GM19043 (cell line): ENCODE measurements around the gene GRHL3.

Experiments
- ATAC-seq: cut with Tn5 transposase; IDR thresholded peaks from one replicate; pipeline ENCODE4 v1.9.1; 2021; ENCODE audit warnings: low read depth; ENCODE audit not compliant: unreplicated experiment

GRHL3 gene

DNA sequence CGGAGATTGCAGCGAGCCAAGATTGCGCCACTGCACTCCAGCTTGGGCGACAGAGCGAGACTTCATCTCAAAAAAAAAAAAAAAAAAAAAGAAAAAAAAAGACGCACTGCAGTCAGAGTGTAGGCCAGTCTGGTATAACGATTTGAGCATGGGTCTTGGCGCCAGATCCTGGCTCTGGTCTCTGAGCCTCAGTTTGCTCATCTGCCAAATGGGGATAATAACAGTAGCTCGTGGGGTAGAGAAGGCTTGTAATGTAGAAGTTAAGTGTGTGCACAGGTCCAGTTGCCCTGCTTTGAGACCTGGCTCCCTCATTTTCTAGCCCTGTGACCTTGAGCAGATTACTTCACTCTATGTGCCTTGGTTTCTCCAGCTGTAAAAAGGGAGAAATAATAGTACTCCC lies 26.3 kb upstream of the GRHL3 start:
- no peak for ATAC-seq

- no peak for ATAC-seq
Observed at GRCh38 chr1:24293392-24294227, 25.5 kb upstream of the GRHL3 start.

DNA sequence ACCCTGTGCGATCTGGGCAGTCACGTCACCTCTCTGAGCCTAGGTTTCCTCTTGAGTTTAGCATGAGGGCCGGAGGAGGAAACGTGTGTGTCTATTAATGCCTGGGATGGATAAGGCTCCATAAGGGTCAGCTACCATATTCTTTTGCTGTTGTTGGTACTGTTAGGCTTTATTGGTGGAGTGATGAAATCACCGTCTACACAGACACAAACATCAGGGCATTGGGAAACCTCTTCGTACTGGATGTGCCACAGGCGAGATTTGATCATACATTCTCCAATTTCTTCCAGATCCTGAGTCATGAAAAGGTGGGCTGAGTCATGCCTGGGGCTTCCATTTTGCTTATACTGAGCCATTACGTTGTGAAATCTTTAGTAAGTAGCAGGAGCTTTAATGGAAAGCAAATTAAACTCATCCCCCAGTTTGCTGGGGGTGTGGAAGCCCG lies 24.9 kb upstream of the GRHL3 start:
- ATAC-seq: no peak

DNA sequence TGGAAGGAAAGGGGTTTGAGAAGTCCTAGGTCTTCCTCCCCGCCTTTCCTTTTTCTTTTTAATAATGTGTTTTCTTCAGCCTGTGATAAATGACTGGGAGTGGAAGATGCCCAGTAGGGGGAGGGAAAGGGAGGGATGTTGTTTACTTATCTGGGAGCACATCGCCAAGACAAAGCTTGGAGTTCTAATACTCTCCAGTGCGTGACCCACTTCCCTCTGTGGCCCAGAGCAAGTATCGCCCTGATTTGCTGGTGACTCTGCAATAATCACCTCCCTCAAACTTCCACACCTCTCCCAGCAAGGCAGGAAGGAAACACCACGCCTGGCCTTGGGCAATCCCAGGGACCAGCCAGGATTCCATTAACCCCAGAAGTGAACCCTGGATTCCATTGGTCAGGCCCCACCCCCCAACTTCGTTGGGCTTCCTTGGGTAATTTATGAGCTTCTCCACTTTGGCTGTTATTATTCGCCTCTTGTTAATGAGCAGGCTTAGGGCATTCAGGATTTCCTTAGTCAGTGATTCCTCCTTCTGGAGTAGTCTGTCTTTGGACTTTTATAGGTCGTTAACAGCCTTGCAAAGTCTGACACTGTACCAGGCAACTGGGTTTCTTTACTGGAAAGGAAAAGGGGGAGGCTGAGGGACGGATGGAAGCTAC lies 24.3 kb upstream of the GRHL3 start:
- no peak for ATAC-seq

- no peak for ATAC-seq
Observed at GRCh38 chr1:24295535-24295934, 23.6 kb upstream of the GRHL3 start.

DNA sequence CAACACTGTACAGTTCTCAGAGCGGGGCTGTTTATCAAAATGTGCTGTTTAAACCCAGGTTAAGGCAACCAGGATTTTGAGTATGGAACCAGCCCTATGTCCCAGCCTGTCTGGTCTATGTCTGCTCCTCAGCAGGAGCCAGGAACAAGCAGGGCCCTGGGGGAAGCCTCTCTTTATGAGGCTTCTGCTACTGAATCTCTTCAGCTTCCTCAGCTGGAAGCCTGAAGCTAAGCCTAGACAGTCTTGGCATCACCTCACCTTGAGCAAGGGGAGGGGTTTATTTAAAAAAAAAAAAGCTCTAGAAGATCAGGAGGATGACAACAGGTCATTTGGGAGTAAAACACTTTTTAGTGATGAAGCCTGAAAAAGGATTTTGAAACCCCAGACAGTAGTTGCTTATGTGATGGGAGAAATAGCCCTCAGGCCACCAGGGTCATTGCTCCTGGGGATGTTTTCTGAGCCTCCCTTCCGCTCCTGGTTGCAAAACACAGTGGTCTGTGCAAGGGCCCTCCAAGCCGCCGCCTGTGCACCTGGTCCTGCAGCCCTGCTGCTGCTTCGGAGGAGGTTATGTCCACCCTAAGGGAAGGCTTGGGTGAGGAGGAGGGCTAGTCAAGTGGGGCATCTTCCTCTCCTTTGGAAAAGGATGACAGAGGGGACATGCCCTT lies 21.8 kb upstream of the GRHL3 start:
- ATAC-seq: no peak

- no peak for ATAC-seq
Observed at GRCh38 chr1:24297852-24298232, 21.3 kb upstream of the GRHL3 start.

GRCh38 chr1:24298606-24299005 lies 20.6 kb upstream of the GRHL3 start:
- ATAC-seq: no peak

DNA sequence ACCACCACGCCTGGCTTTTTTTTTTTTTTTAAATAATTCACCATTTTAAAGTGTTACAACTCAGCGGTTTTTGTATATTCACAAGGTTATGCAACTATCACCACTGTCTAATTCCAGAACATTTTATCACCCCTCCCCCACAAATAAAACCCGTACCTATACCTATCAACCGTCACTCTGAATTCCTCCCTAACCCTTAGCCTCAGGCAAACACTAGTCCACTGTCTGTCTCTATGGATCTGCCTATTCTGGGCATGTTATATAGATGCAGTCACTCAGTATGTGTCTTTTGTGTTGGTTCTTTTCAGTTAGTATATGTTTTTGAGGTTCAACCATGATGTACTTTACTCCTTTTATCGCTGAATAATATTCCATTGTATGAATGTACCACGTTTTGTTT lies 19.3 kb upstream of the GRHL3 start:
- ATAC-seq: no peak

DNA sequence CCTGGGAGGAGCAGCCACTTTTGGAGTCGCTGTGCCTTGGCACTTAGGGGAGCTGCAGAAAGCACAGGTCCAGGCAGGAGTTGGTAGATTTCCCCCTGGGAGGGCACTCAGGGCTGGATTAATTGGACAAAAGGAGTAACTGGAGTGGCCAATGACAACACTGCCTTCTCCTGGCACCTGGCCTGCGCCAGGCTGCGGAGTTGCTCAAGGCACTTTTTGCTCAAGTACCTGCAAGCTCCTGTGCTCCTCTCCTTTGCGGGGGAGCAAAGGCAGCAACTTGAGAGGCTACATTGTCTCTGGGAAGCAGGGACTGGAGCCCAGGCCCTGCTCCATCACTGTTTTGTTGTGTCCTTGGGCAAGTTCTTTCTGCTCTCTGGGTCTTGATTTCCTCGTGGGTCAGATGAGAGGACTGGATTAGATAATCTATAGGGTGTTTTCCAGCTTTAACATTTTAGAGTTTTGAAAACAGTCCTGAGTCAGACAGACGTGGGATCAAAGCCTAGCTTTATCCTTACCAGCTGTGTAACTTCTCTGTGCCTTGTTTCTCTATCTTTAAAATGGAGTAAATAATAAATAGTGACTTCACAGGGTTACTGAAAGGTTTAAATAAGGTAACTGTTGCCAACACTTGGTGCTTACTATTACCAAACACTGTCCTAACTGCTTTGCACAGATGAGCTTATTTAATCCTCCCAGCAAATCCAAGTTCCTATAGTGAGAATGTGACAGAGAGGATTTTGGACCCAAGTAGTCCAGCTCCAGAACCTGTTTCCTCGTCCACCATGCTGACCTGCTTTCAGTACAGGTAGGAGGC lies 18.0 kb upstream of the GRHL3 start:
- ATAC-seq: no peak

DNA sequence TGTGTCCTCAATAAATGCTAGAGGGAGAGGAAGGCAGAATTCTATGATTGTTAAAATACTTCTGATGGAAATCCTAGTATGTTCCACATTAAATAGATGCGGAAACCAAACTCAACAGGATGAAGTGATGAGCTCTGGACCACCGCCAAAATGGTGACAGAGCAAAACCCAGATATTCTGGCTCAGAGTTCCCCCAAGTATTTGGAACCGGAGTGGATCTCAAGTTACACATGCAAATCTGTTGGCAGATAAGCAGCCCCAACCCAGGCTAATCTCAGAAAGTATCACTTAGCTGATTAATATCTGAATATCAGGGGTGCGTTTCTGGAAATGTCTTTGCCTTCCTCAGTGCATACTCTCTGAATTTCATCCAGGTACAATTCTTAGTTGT lies 17.4 kb upstream of the GRHL3 start:
- no peak for ATAC-seq

DNA sequence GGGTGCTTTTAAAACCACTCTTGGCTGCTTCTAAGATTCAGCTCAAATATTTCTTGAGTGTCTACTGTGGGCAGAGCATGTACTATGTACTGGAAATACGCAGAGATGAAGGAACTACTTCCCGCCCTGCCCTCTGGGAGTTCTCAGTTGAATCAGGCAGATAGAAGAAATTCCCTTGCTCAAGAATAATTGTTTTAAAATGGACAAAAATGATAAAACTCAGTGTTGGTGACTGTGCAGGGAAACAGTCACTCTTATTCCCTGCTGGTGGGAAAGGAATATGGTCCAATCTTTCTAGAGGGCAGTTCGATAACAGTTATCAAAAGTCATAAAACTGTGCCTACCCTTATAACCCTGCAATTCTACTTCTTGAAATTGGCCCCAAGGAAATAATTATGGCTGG lies 16.9 kb upstream of the GRHL3 start:
- ATAC-seq: no peak

- no peak for ATAC-seq
Observed at GRCh38 chr1:24303600-24303999, 15.6 kb upstream of the GRHL3 start.

DNA sequence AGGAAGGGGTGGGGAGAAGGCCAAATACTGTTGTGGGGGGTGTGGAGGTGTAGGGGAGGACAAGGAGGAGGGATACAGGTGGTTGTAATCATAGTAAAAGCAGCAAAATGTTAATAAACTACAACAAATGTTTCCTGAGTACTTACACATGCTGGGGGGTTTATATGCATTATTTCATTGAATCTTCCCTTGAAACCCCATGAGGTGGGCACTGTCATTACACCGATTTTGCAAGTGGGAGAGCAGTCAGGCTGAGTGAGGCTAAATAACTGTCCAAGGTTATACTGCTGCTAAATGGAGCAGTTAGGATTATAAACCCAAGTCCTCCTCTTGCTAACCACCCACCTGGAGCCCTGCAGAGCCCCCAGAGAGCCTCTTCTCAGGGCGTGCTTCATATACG lies 14.4 kb upstream of the GRHL3 start:
- no peak for ATAC-seq

DNA sequence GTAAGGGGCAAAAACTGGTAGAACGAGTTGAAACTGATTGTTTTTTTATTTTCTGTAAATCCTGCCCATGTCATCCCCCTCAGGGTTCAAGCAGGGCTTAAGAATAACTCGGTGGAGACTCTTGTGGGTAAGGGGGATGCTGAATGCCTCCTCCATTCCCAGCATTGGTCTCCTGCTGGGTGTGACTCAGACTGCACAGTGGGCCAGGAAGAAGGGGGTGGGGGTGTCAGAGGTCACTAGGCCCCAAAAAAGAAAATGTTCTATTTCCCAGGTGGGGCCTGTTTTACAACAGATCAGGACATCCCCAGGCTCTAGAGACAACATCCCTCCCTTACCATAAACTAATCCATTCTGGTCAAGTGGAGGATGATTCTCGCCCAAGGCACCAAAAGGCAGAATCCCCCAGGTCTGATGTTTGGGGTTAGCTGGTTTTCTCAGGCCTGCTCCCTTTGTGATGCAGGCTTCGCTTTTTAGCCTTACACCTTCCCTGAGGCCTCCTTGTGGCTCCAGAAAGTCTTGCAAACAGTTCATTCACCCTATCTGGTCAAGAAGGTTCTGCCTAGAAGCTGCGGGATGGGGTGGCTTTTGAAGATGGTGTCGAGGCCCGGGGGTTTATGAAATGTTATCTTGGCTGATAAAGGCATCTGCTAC lies 10.7 kb upstream of the GRHL3 start:
- no peak for ATAC-seq

GRCh38 chr1:24309762-24310485 lies 9.2 kb upstream of the GRHL3 start:
- no peak for ATAC-seq

DNA sequence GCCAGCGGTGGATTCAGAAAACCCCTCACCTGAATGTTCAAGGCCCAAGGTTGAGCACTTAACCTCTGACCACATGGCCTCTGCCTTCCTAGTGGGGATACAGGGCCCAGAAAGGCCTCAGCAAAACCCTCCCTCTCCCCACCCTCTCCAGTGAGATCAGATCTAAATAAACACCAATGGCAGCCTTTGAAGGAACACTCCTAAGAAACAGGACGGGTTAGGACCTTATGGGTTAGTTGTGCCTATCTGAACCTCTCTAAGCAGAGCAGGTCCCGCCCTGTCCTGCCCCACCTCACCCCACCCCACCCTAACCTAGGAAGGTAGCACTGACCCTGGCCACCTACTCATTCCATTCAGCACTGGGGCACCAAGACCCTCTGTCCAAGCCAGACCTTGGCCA lies 7.9 kb upstream of the GRHL3 start:
- no peak for ATAC-seq

DNA sequence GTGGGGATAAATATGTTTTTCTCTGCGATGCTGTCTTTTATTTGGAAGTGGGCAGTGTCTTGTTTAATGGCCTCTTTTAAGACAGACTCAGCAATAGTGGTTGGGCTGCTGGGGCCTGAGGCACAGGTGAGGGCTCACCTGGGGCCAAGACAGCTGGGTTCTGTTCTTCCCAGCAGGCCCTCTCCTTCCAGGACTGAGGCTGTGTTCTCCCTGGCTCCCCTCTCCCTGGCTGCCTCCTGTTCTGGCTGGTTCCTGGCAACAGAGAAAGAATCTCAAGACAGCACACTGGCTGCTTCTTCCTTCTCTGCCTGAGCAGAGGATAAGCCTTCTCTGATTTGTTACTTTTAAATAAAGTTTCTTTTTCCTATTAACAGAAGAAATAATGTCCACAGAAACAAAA lies 7.4 kb upstream of the GRHL3 start:
- ATAC-seq: no peak

DNA sequence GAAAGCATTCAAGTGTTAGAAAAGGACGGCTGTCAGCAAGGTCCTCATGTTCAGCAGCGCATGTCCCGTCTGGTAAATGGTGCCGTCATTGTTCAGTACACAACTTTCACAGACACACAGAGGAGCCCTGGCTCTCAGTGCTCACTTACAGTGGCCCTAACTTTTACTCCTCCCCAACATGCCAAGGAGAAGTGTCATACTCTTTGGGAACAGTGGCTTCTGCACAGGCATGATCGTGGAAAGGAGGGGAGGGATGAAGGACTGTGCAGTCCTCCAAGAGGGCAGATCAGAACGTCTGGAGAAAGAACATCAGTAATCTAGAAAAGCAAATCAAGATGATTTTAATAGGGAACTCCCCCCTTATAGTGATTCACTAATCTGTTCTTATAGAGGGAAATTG lies 3.8 kb upstream of the GRHL3 start:
- no peak for ATAC-seq

- ATAC-seq: no peak
Observed at GRCh38 chr1:24316645-24317044, 2.5 kb upstream of the GRHL3 start.
